ENCODE data around the gene IL27RA. TPM values are rescaled to one million over a fixed set of nuclear protein-coding genes. Genes with fewer than 3 reads are reported as not detected.
"Not testable (repeated sequence)": the region's sequence is repeated elsewhere in the genome, so short reads cannot be mapped to it uniquely, and the experiment has no call there.

Gene IL27RA
- total RNA-seq, 4 donors from 2014 or later: 0.37 to 2.1 (median 1.5) TPM

DNA sequence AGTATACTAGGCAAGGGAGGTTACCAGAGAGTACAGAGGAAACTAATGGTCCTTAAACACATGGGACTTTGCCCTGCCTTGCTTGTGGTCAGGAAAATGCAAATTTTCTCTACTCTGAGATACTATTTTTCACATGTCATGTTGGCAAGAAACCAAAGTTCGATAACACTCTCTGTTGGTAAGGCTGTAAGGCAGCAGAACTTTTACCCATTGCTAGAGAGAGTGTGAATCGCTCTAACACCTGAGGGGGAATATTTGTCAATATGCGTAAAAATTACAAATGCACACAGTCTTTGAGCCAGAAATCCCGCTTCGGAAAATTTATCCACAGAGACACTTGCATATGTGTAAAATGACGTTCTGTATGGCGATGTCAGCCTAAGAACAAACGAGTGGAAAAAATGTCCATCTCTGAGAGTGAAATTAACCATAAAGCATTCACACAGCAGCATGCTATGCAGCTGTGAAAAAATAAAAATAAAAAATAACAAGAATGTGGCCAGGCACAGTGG, 16.0 kb upstream of the IL27RA start:
- H3K27ac ChIP-seq: peak overlapping the region in 3 of 4 donors; percentile 34 to 55 (median 42)
- 31 to 35% methylated on average over 8 of the region's 8 CpGs for WGBS, 2 donors (ENCODE audit: low coverage in 1 of 2)

DNA sequence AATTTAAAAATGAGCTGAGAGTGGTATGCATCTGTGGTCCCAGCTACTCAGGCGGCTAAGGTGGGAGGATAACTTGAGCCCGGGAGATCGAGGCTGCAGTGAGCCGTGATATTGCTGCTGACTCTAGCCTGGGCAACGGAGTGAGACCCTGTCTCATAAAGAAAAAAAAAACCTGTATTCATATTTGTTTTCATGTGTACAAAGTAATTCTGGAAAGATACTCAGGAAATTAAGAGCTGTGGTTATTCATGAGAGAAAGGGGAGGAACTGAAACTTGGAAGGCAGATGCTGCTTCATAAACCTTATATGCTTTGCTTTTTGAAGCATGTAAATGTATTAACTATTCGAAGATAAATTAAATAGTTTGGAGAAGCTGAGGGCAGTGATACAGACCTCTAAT, 12.5 kb upstream of the IL27RA start:
- no peak for DNase-seq
- no peaks in the 10 kb centered on the region for H3K36me3 ChIP-seq
- WGBS, 2 donors (ENCODE audit: low coverage in 1 of 2): 73% methylated on average over 6 of the region's 6 CpGs
- H3K9me3 ChIP-seq: no peaks in the 10 kb centered on the region
- no peak overlapping the region for H3K27ac ChIP-seq
- in situ Hi-C loops (cut with MboI; ENCODE audit: low pct_ligation_motif_present in 1 of 4, low pct_unique_long_range_greater_than_20kb in 1 of 4, low sequenced_read_pairs in 3 of 4): no loop called here
- intact Hi-C loops (cut with DNase I; ENCODE audit: low total_unique reads): no loop called here
- H3K4me3 ChIP-seq: no peak overlapping the region
- TF ChIP-seq POLR2AphosphoS5 (IDR thresholded peaks at IDR 0.05) (no peak), EP300 (IDR thresholded peaks at IDR 0.05; ENCODE audit: low read depth) (no peak), POLR2A (IDR thresholded peaks at IDR 0.05) (no peak)
- TF ChIP-seq, protein P1, sequence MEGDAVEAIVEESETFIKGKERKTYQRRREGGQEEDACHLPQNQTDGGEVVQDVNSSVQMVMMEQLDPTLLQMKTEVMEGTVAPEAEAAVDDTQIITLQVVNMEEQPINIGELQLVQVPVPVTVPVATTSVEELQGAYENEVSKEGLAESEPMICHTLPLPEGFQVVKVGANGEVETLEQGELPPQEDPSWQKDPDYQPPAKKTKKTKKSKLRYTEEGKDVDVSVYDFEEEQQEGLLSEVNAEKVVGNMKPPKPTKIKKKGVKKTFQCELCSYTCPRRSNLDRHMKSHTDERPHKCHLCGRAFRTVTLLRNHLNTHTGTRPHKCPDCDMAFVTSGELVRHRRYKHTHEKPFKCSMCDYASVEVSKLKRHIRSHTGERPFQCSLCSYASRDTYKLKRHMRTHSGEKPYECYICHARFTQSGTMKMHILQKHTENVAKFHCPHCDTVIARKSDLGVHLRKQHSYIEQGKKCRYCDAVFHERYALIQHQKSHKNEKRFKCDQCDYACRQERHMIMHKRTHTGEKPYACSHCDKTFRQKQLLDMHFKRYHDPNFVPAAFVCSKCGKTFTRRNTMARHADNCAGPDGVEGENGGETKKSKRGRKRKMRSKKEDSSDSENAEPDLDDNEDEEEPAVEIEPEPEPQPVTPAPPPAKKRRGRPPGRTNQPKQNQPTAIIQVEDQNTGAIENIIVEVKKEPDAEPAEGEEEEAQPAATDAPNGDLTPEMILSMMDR (IDR thresholded peaks at IDR 0.05): no peak
- peaks cover 0 to 11% (median 4%) of the 10 kb centered on the region in 4 donors for H3K4me1 ChIP-seq
- no peaks in the 10 kb centered on the region for H3K27me3 ChIP-seq

More for the DNA sequence above, 16.0 kb upstream of the IL27RA start:
- Histone ChIP-seq H3K27me3 (no peaks in the 10 kb centered on the region), H3K4me3 (no peak overlapping the region), H3K4me1 (peaks cover 0 to 3% (median 2%) of the 10 kb centered on the region in 4 donors), H3K36me3 (no peaks in the 10 kb centered on the region), H3K9me3 (no peaks in the 10 kb centered on the region)
- no peak for DNase-seq
- in situ Hi-C loops (cut with MboI; ENCODE audit: low pct_ligation_motif_present in 1 of 4, low pct_unique_long_range_greater_than_20kb in 1 of 4, low sequenced_read_pairs in 3 of 4): no loop called here
- TF ChIP-seq POLR2AphosphoS5 (IDR thresholded peaks at IDR 0.05) (peak in 1 of 3 donors; percentile 18), EP300 (IDR thresholded peaks at IDR 0.05; ENCODE audit: low read depth) (no peak)
- intact Hi-C loops (cut with DNase I; ENCODE audit: low total_unique reads): no loop called here

DNA sequence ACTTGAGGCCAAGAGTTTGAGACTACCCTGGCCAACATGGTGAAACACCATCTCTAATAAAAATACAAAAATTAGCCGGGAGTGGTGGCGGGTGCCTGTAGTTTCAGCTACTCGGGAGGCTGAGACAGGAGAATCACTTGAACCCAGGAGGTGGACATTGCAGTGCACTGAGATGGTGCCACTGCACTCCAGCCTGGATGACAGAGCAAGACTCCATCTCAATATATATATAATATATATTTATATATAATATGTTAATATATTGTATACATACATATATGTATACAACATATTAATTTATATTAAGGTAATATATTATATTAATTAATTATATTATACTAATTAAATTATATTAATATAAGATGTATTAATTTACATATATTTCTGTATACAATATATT, 11.8 kb upstream of the IL27RA start:
- in situ Hi-C loops (cut with MboI; ENCODE audit: low pct_ligation_motif_present in 1 of 4, low pct_unique_long_range_greater_than_20kb in 1 of 4, low sequenced_read_pairs in 3 of 4); DNase-seq; H3K27me3 ChIP-seq; H3K4me3 ChIP-seq; H3K9me3 ChIP-seq; H3K36me3 ChIP-seq; intact Hi-C loops (cut with DNase I; ENCODE audit: low total_unique reads); H3K27ac ChIP-seq: not testable (repeated sequence)
- H3K4me1 ChIP-seq: peaks cover 0 to 11% (median 4%) of the 10 kb centered on the region in 4 donors
- 84 to 90% methylated on average over 3 of the region's 3 CpGs for WGBS, 2 donors (ENCODE audit: low coverage in 1 of 2)

DNA sequence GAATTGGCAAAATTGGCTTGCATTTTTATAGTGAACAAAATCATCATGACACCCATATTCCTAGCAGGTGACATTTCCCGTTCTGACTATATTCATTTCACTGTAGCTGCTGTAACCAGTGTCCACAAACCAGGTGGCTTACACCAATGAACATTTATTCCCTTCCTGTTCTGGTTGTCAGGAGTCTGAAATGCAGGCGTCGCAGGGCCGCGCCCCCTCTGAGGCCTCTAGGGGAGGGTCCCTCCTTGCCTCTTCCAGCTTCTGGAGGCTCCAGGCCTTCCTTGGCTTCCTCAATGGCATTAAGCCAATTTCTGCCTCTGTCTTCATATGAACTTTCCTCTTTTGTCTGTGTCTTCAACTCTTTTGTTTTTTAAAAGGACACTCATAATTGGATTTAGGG, 10.1 kb upstream of the IL27RA start:
- DNase-seq: no peak
- TF ChIP-seq EP300 (IDR thresholded peaks at IDR 0.05; ENCODE audit: low read depth) (no peak), POLR2A (IDR thresholded peaks at IDR 0.05) (no peak), POLR2AphosphoS5 (IDR thresholded peaks at IDR 0.05) (no peak)
- TF ChIP-seq, protein P1 (IDR thresholded peaks at IDR 0.05): no peak
- Histone ChIP-seq H3K4me1 (peaks cover 0 to 8% (median 2%) of the 10 kb centered on the region in 4 donors), H3K27ac (no peak overlapping the region), H3K9me3 (no peaks in the 10 kb centered on the region), H3K27me3 (no peaks in the 10 kb centered on the region), H3K36me3 (no peaks in the 10 kb centered on the region), H3K4me3 (no peak overlapping the region)
- intact Hi-C loops (cut with DNase I; ENCODE audit: low total_unique reads) (no loop called here), in situ Hi-C loops (cut with MboI; ENCODE audit: low pct_ligation_motif_present in 1 of 4, low pct_unique_long_range_greater_than_20kb in 1 of 4, low sequenced_read_pairs in 3 of 4) (no loop called here)
- 36 to 61% methylated on average over 5 of the region's 5 CpGs for WGBS, 2 donors (ENCODE audit: low coverage in 1 of 2)

DNA sequence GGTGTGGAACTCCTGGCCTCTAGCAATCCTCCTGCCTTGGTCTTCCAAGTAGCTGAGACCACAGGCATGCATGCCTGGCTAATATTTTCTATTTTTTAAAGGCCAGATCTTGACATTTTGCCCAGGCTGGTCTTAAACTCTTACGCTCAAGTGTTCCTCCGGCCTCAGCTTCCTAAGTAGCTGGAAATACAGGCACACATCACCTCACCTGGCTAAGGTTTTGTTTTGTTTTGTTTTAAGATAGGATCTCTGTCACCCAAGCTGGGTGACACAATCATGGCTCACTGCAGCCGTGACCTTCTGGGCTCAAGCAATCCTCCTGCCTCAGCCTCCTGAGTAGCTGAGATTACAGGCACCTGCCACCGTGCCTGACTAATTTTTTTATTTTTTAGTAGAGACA, 9.1 kb upstream of the IL27RA start:
- Histone ChIP-seq H3K27ac (no peak overlapping the region), H3K27me3 (no peaks in the 10 kb centered on the region), H3K4me3 (no peak overlapping the region), H3K9me3 (no peaks in the 10 kb centered on the region), H3K4me1 (peaks cover 0 to 8% (median 2%) of the 10 kb centered on the region in 4 donors), H3K36me3 (no peaks in the 10 kb centered on the region)
- DNase-seq: no peak
- TF ChIP-seq POLR2A (IDR thresholded peaks at IDR 0.05): no peak
- TF ChIP-seq EP300 (IDR thresholded peaks at IDR 0.05; ENCODE audit: low read depth): no peak
- TF ChIP-seq, protein P1 (IDR thresholded peaks at IDR 0.05): no peak
- no peak for TF ChIP-seq POLR2AphosphoS5 (IDR thresholded peaks at IDR 0.05)
- 84 to 100% methylated on average over 2 to 4 of the region's 4 CpGs for WGBS, 2 donors (ENCODE audit: low coverage in 1 of 2)
- intact Hi-C loops (cut with DNase I; ENCODE audit: low total_unique reads) (no loop called here), in situ Hi-C loops (cut with MboI; ENCODE audit: low pct_ligation_motif_present in 1 of 4, low pct_unique_long_range_greater_than_20kb in 1 of 4, low sequenced_read_pairs in 3 of 4) (no loop called here)
